ENCODE results near the gene LRRC27. TPM values are rescaled to one million over a fixed set of nuclear protein-coding genes. Genes with fewer than 3 reads are reported as not detected.
"Not testable (repeated sequence)": the region's sequence is repeated elsewhere in the genome, so short reads cannot be mapped to it uniquely, and the experiment has no call there.

Gene LRRC27
- 1 to 10 TPM; 5.4 to 5.8 TPM for total RNA-seq

- Mint-ChIP-seq H3K27ac (peak within 1 kb of the TSS; percentile 91), H3K36me3 (peaks cover 33% of the 10 kb centered on the region), H3K4me3 (peak within 1 kb of the TSS; percentile 84), H3K4me1 (peaks cover 48% of the 10 kb centered on the region), H3K27me3 (peaks cover 3% of the 10 kb centered on the region), H3K9me3 (ENCODE audit: low read depth) (no peaks in the 10 kb centered on the region)
- ATAC-seq = peak; percentile 89
- DNase-seq = peak; percentile 99
- CTCF ChIA-PET = interaction anchor here (1.0 to 2.3 kb wide), 3 partner anchors 12 to 21 kb away, joined by 4 to 7 read pairs (median 4); no protein-coding TSS in a partner anchor
These were observed at the start of gene LRRC27 for GRCh38 chr10:132331601-132332432. Gene LRRC27, plus strand, starts transcription at chr10:132332193. Its CDS starts 1,332 bp downstream, at chr10:132333525.

- Mint-ChIP-seq H3K4me1 (no peaks in the 10 kb centered on the region), H3K9me3 (ENCODE audit: low read depth) (no peaks in the 10 kb centered on the region), H3K27ac (no peak overlapping the region), H3K27me3 (peaks cover 15% of the 10 kb centered on the region), H3K4me3 (no peak overlapping the region), H3K36me3 (no peaks in the 10 kb centered on the region)
- CTCF ChIA-PET = no interaction called here
- DNase-seq = no peak
- no peak for ATAC-seq
These were observed 49.1 kb upstream of the LRRC27 start for GRCh38 chr10:132282667-132283603.

GRCh38 chr10:132283604-132284382, 48.2 kb upstream of the LRRC27 start:
- Mint-ChIP-seq H3K9me3 (ENCODE audit: low read depth) (no peaks in the 10 kb centered on the region), H3K4me3 (no peak overlapping the region)
- no peak for DNase-seq

GRCh38 chr10:132289439-132289838, 42.6 kb upstream of the LRRC27 start:
- Mint-ChIP-seq H3K9me3 (ENCODE audit: low read depth) (no peaks in the 10 kb centered on the region), H3K36me3 (no peaks in the 10 kb centered on the region), H3K27me3 (peaks cover 19% of the 10 kb centered on the region), H3K27ac (no peak overlapping the region), H3K4me3 (no peak overlapping the region), H3K4me1 (no peaks in the 10 kb centered on the region)
- DNase-seq (no peak), ATAC-seq (no peak)
- CTCF ChIA-PET = no interaction called here

More at GRCh38 chr10:132283604-132284382, 48.2 kb upstream of the LRRC27 start:
- Mint-ChIP-seq H3K27me3 (peaks cover 19% of the 10 kb centered on the region), H3K36me3 (no peaks in the 10 kb centered on the region), H3K27ac (no peak overlapping the region), H3K4me1 (no peaks in the 10 kb centered on the region)
- ATAC-seq = no peak
- CTCF ChIA-PET = no interaction called here

GRCh38 chr10:132290631-132291030, 41.4 kb upstream of the LRRC27 start:
- Mint-ChIP-seq H3K36me3 (no peaks in the 10 kb centered on the region), H3K4me3 (no peak overlapping the region), H3K27me3 (peaks cover 13% of the 10 kb centered on the region), H3K4me1 (no peaks in the 10 kb centered on the region), H3K27ac (no peak overlapping the region), H3K9me3 (ENCODE audit: low read depth) (no peaks in the 10 kb centered on the region)
- DNase-seq = no peak
- no peak for ATAC-seq
- CTCF ChIA-PET = no interaction called here

- ATAC-seq = no peak
- H3K27me3 Mint-ChIP-seq = peaks cover 7% of the 10 kb centered on the region
- no peaks in the 10 kb centered on the region for H3K9me3 Mint-ChIP-seq (ENCODE audit: low read depth)
- DNase-seq = no peak
- CTCF ChIA-PET = no interaction called here
- H3K4me3 Mint-ChIP-seq = no peak overlapping the region
- no peak overlapping the region for H3K27ac Mint-ChIP-seq
- H3K36me3 Mint-ChIP-seq = no peaks in the 10 kb centered on the region
- H3K4me1 Mint-ChIP-seq = no peaks in the 10 kb centered on the region
These were observed 40.2 kb upstream of the LRRC27 start for GRCh38 chr10:132291826-132292225.

GRCh38 chr10:132292287-132293200, 39.4 kb upstream of the LRRC27 start:
- Mint-ChIP-seq H3K4me3 (no peak overlapping the region), H3K9me3 (ENCODE audit: low read depth) (no peaks in the 10 kb centered on the region), H3K36me3 (no peaks in the 10 kb centered on the region), H3K27me3 (peaks cover 10% of the 10 kb centered on the region), H3K27ac (no peak overlapping the region), H3K4me1 (peaks cover 2% of the 10 kb centered on the region)
- CTCF ChIA-PET = no interaction called here
- DNase-seq (no peak), ATAC-seq (no peak)

GRCh38 chr10:132293201-132293812, 38.7 kb upstream of the LRRC27 start:
- Mint-ChIP-seq H3K4me3 (no peak overlapping the region), H3K4me1 (peaks cover 2% of the 10 kb centered on the region), H3K27ac (no peak overlapping the region), H3K9me3 (ENCODE audit: low read depth) (no peaks in the 10 kb centered on the region), H3K27me3 (peaks cover 2% of the 10 kb centered on the region), H3K36me3 (no peaks in the 10 kb centered on the region)
- no peak for DNase-seq
- ATAC-seq = no peak
- CTCF ChIA-PET = no interaction called here

GRCh38 chr10:132293813-132294520, 38.0 kb upstream of the LRRC27 start:
- CTCF ChIA-PET = no interaction called here
- peak overlapping the region; percentile 29 for H3K27ac Mint-ChIP-seq
- H3K36me3 Mint-ChIP-seq = no peaks in the 10 kb centered on the region
- DNase-seq = no peak
- H3K4me3 Mint-ChIP-seq = no peak overlapping the region
- H3K4me1 Mint-ChIP-seq = peaks cover 2% of the 10 kb centered on the region
- no peaks in the 10 kb centered on the region for H3K9me3 Mint-ChIP-seq (ENCODE audit: low read depth)
- H3K27me3 Mint-ChIP-seq = peaks cover 2% of the 10 kb centered on the region
- no peak for ATAC-seq

GRCh38 chr10:132294561-132295318, 37.3 kb upstream of the LRRC27 start:
- H3K27ac Mint-ChIP-seq = no peak overlapping the region

GRCh38 chr10:132295481-132295880, 36.5 kb upstream of the LRRC27 start:
- H3K27me3 Mint-ChIP-seq; H3K9me3 Mint-ChIP-seq (ENCODE audit: low read depth); H3K27ac Mint-ChIP-seq; ATAC-seq; DNase-seq; H3K4me1 Mint-ChIP-seq; H3K4me3 Mint-ChIP-seq; CTCF ChIA-PET; H3K36me3 Mint-ChIP-seq: not testable (repeated sequence)

More at GRCh38 chr10:132294561-132295318, 37.3 kb upstream of the LRRC27 start:
- no peak for ATAC-seq
- Mint-ChIP-seq H3K4me3 (no peak overlapping the region), H3K9me3 (ENCODE audit: low read depth) (no peaks in the 10 kb centered on the region), H3K4me1 (peaks cover 2% of the 10 kb centered on the region), H3K36me3 (no peaks in the 10 kb centered on the region), H3K27me3 (peaks cover 2% of the 10 kb centered on the region)
- CTCF ChIA-PET = no interaction called here
- no peak for DNase-seq
